Heart right ventricle (tissue), 16 donors: ENCODE measurements around the gene NIBAN1. TPM values are rescaled to one million over a fixed set of nuclear protein-coding genes. Genes with fewer than 3 reads are reported as not detected.

Source experiments
- ATAC-seq, 8 donors: fragments of 200-7000 bp; cut with Tn5 transposase; one replicate each; pipeline ENCODE4 v1.9.1; 2020; ENCODE audit warnings: mild to moderate bottlenecking in 8 of 8, moderate library complexity in 8 of 8, moderate number of reproducible peaks in 1 of 8
- DNase-seq, 2 donors: peaks; one replicate each; pipeline ENCODE4 v3.0.0-alpha.2; 2020
- H3K27ac ChIP-seq, 10 donors: fragments of 200-600 bp; sonication (generic) in 2 of 10; one replicate each; pipeline versions ENCODE4 v1.5.0 to v1.8.0; 2020 to 2022; ENCODE audit warnings: mild to moderate bottlenecking in 3 of 10
- H3K27me3 ChIP-seq, 7 donors: fragments of 200-600 bp; one replicate each; pipeline ENCODE4 v1.8.0; 2021 to 2022; ENCODE audit warnings: mild to moderate bottlenecking in 2 of 7
- H3K36me3 ChIP-seq, 9 donors: fragments of 200-600 bp; sonication (generic) in 1 of 9; one replicate each; pipeline versions ENCODE4 v1.5.0 to v1.8.0; 2020 to 2022; ENCODE audit warnings: mild to moderate bottlenecking in 2 of 9
- H3K4me1 ChIP-seq, 9 donors: fragments of 200-600 bp; sonication (generic) in 1 of 9; one replicate each; pipeline versions ENCODE4 v1.5.0 to v1.8.0; 2020 to 2022; ENCODE audit warnings: mild to moderate bottlenecking in 4 of 9
- H3K4me3 ChIP-seq, 10 donors: fragments of 200-600 bp; sonication (generic) in 2 of 10; one replicate each; pipeline versions ENCODE4 v1.5.0 to v1.8.0; 2020 to 2022; ENCODE audit warnings: mild to moderate bottlenecking in 7 of 10, moderate library complexity in 2 of 10
- H3K9me3 ChIP-seq, 11 donors: fragments of 200-600 bp in 10 of 11; sonication (generic) in 2 of 11; one replicate each; pipeline versions ENCODE4 v1.5.0 to v1.8.0; 2013 to 2022; ENCODE audit warnings: mild to moderate bottlenecking in 2 of 11, control low read depth in 1 of 11, moderate library complexity in 1 of 11
- WGBS, 2 donors: extraction: QIAGEN DNeasy Blood & Tissue Kit; methylation state at CpG; one replicate each; pipeline ENCODE4 v1.1.7; 2013; ENCODE audit warnings: inconsistent platforms in 1 of 2; 5-methylcytosine and 5-hydroxymethylcytosine counted together
- intact Hi-C, 10 donors: fragments of 100-400 bp; cut with DNase I; formaldehyde crosslinking; loops; one replicate each; pipeline versions ENCODE4 v1.11.1 to v1.14.2; 2022
- polyA plus RNA-seq, 2 donors: library from polyadenylated mRNA; stranded (reverse); fragments of 200-250 nt; gene quantifications; one replicate each; pipeline ENCODE4 v1.2.3, GENCODE V29; 2013
- total RNA-seq, 10 donors: library from RNA; stranded (reverse); fragmentation: NEBNext Ultra II Directional in 3 of 10; extraction: Animal tissue kit (Norgen Biotek cat#: 25700) in 3 of 10; gene quantifications; one replicate each; pipeline versions ENCODE4 v1.2.1 to v1.2.4, GENCODE V29; 2021 to 2023
- TF ChIP-seq, protein P1 (sequence below), 9 donors: fragments of 200-600 bp; sonication (generic) in 2 of 9; IDR thresholded peaks; one replicate each; pipeline versions ENCODE4 v1.5.0 to v1.8.0; 2021 to 2022; ENCODE audit warnings: antibody characterized with exemption in 9 of 9, mild to moderate bottlenecking in 5 of 9, moderate library complexity in 1 of 9
- donor health status: Arrhythmogenic right ventricular cardiomyopathy.
- donor health status: ischemic (EF 13 %, LVEDD 7.1; RV severe dilation, severe dysfunction).
- donor health status: healthy with polysubstance abuse.
- donor health status: DM: no; HTN: yes; CAD: no.
- donor health status: DM: no; HTN: no; CAD: no.
- donor health status: ischemic (EF 25% LVEDD 6.9; RV normal size, moderate dysfunction).
- donor health status: ischemic (EF 25% LVEDD 5.7; RV mildly dilated, moderate dysfunction).
- donor health status: healthy.
- donor health status: DM: yes; HTN: yes; CAD: no.
- donor health status: Ischemic cardiomyopathy.
- donor health status: ischemic (EF 35%, LVEDD 5.7; RV mildly dilated, moderate dysfunction).
- donor health status: nonischemic (EF 11% LVEDD 7.7; RV severe dilation, severe dysfunction).
- donor health status: DM: yes; HTN: yes; CAD: no.
- donor health status: PGD.
- donor health status: ischemic (EF 29% LVEDD 5.4; RV normal size, mild dysfunction).
- donor health status: nonischemic (EF 23%, LVEDD 6.1; RV moderate dilation, normal function).

NIBAN1 gene
- total and polyA plus RNA-seq, 12 donors = 46.6 to 601 (median 363) TPM

DNA sequence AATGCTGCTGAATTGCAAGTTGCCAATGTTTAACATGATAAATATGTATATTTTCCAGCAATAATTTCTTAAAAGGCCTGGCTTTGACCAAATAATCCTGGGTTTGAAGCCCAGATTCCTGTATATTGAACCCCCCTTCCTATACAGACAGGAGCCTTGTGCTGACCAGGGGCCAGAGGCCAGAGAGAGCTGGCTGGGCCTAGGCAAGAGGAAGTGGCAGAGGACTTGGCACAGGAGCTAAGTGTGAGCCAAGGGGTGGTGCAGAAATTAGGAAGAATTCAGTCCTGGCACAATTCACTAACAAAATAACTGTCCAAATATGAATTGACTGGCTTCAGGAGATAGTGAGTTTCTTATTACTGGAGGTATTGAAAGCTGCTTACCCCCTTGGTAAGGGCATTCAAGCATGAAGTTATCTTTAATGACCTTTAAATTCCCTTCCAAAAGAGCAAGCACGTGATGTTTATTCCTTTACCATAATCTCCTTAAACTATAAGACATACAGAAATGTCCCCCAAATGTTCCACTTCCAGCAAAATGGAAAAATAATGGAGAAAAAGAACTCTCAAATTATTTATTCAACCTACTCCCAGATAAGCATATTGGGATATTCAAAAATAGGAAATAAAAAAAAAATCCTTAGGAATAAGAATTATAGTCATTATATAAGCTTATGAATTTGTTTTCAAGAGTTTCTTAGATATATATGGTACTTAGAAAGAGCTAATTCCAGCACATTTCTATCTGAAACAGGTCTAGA is 26.6 kb downstream of the NIBAN1 start:
- no peaks in the 10 kb centered on the region for H3K27me3 ChIP-seq
- H3K4me3 ChIP-seq = no peak overlapping the region
- peak in 3 of 8 donors; percentile 27 to 43 (median 32) for ATAC-seq
- H3K27ac ChIP-seq = peak overlapping the region in 8 of 10 donors; percentile 49 to 76 (median 52)
- intact Hi-C loops = no loop called here
- no peaks in the 10 kb centered on the region for H3K9me3 ChIP-seq
- H3K36me3 ChIP-seq = peaks cover 0 to 6% (median 0%) of the 10 kb centered on the region in 9 donors
- 21 to 33% methylated on average over 1 of the region's 1 CpG for WGBS, 2 donors
- TF ChIP-seq, protein P1, sequence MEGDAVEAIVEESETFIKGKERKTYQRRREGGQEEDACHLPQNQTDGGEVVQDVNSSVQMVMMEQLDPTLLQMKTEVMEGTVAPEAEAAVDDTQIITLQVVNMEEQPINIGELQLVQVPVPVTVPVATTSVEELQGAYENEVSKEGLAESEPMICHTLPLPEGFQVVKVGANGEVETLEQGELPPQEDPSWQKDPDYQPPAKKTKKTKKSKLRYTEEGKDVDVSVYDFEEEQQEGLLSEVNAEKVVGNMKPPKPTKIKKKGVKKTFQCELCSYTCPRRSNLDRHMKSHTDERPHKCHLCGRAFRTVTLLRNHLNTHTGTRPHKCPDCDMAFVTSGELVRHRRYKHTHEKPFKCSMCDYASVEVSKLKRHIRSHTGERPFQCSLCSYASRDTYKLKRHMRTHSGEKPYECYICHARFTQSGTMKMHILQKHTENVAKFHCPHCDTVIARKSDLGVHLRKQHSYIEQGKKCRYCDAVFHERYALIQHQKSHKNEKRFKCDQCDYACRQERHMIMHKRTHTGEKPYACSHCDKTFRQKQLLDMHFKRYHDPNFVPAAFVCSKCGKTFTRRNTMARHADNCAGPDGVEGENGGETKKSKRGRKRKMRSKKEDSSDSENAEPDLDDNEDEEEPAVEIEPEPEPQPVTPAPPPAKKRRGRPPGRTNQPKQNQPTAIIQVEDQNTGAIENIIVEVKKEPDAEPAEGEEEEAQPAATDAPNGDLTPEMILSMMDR (IDR thresholded peaks at IDR 0.05) = no peak
- peaks cover 0 to 76% (median 51%) of the 10 kb centered on the region in 9 donors for H3K4me1 ChIP-seq
- no peak for DNase-seq

DNA sequence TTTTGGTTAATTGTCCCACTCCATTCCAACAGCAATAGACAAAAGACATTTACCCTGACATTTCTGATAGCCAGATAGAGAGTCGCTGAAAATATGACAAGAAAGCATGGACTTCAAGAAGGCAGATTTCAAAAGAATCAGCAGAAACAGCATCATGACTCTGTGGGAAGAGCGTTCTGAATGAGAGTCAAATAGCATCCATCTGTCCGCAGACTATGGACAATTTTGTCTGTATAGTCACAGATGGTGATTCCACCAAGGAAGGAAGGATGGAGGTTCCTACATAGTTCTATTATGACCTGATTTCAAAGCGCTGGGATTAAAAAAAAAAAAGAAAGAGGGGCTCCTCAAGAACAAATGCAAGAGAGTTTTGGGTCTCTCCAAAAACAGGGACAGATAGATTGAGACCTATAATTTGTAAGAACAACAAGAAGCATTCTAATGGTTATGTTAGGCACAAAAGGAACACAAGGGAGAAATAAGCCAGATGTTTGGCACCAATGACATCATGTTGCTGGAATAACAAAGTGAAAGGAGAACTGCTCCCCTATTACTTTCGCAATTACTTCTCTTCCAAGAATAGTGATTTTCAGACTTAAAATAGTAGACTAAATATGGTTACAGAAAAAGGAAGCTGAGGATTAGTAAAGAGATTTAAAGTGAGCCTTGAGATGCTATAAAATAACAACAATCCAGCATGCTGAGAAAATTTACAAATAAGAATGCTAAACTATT is 28.5 kb downstream of the NIBAN1 start:
- peak overlapping the region in 1 of 10 donors; percentile 5 for H3K4me3 ChIP-seq

DNA sequence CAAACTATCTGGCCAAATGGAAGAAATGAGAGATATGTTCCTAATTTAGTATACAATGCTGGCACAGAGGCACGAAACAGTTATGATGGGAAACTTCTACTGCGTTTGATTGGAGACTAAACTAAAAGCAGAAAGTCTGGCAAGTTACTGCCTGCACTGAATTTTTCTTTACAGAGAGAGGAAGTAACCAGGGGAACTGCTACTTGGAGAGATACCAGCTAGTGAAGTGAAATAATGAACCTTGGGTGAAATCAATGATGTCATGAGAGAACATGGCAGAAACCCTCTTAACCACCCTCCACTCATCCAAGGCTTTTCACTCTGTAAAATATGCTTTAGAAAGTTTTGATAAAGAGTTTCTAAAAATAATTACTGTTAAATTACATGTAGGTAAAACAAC is 29.3 kb downstream of the NIBAN1 start:
- no peak for DNase-seq
- peak in 7 of 8 donors; percentile 25 to 67 (median 45) for ATAC-seq
- H3K27me3 ChIP-seq = no peaks in the 10 kb centered on the region
- WGBS, 2 donors = 0 to 10% methylated on average over 2 of the region's 2 CpGs
- peak overlapping the region in 8 of 10 donors; percentile 49 to 76 (median 64) for H3K27ac ChIP-seq
- TF ChIP-seq, protein P1 (IDR thresholded peaks at IDR 0.05) = no peak
- no peaks in the 10 kb centered on the region for H3K9me3 ChIP-seq
- H3K4me1 ChIP-seq = peaks cover 0 to 75% (median 46%) of the 10 kb centered on the region in 9 donors
- H3K4me3 ChIP-seq = no peak overlapping the region
- H3K36me3 ChIP-seq = peaks cover 0 to 7% (median 0%) of the 10 kb centered on the region in 9 donors
- intact Hi-C loops = no loop called here

More for the DNA sequence above, 28.5 kb downstream of the NIBAN1 start:
- intact Hi-C loops = no loop called here
- peaks cover 0 to 7% (median 0%) of the 10 kb centered on the region in 9 donors for H3K36me3 ChIP-seq
- peak overlapping the region; percentile 34 to 76 (median 60) for H3K27ac ChIP-seq
- ATAC-seq (peak in 7 of 8 donors; percentile 63 to 88 (median 76)), DNase-seq (no peak)
- TF ChIP-seq, protein P1 (IDR thresholded peaks at IDR 0.05) = no peak
- peaks cover 0 to 66% (median 49%) of the 10 kb centered on the region in 9 donors for H3K4me1 ChIP-seq
- WGBS, 2 donors = 71 to 74% methylated on average over 5 of the region's 5 CpGs
- H3K9me3 ChIP-seq = no peaks in the 10 kb centered on the region
- H3K27me3 ChIP-seq = no peaks in the 10 kb centered on the region

DNA sequence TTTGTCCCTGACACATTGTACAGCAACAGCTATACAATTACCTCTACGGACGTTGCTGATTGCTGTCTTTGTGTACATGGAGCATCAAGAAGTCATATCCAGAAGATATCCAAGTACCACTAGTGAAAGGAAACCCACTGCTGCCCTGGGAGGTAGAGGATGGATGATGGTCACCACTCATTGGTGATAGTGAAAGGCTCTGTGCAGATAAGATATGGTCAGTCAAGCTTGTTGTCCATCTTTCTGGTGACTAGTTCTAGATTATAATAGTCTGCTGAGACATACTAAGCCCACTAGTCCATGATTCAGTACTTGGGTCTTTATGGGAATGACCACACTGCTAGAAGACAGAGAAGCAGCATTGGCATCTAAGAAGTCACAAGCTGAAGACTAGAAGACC is 30.3 kb downstream of the NIBAN1 start:
- TF ChIP-seq, protein P1 (IDR thresholded peaks at IDR 0.05) = no peak
- no peak overlapping the region for H3K4me3 ChIP-seq
- DNase-seq (no peak), ATAC-seq (no peak)
- no peaks in the 10 kb centered on the region for H3K27me3 ChIP-seq
- H3K9me3 ChIP-seq = no peaks in the 10 kb centered on the region
- H3K36me3 ChIP-seq = peaks cover 0 to 7% (median 0%) of the 10 kb centered on the region in 9 donors
- 91 to 93% methylated on average over 2 of the region's 2 CpGs for WGBS, 2 donors
- H3K4me1 ChIP-seq = peaks cover 0 to 80% (median 53%) of the 10 kb centered on the region in 9 donors
- intact Hi-C loops = loop anchor here in 1 of 10 donors (5.0 kb wide), 1 partner anchor 37 kb away; no protein-coding TSS in a partner anchor
- peak overlapping the region in 7 of 10 donors; percentile 49 to 76 (median 64) for H3K27ac ChIP-seq
